ENCODE results near the gene RXRG.

Gene RXRG

GRCh38 chr1:165376811-165377311 lies 68.1 kb downstream of the RXRG start:
- Histone ChIP-seq H3K27ac (ENCODE audit: low read depth, low read length) (no peak overlapping the region), H3K36me3 (ENCODE audit: control insufficient read depth in 1 of 2, insufficient read depth in 2 of 2, low read length in 2 of 2) (no peaks in the 10 kb centered on the region), H3K9ac (ENCODE audit: low read depth in 1 of 2, low read length in 2 of 2) (peak overlapping the region in 1 of 2 donors; percentile 3), H3K27me3 (ENCODE audit: control insufficient read depth in 1 of 2, insufficient read depth in 2 of 2, low read length in 2 of 2) (peaks cover 0 to 7% of the 10 kb centered on the region in 2 donors), H3K4me3 (ENCODE audit: low read depth in 1 of 2, low read length in 2 of 2) (peak overlapping the region; percentile 53 to 60), H3K9me3 (ENCODE audit: control insufficient read depth in 1 of 2, low read length in 2 of 2) (no peaks in the 10 kb centered on the region), H3K4me1 (ENCODE audit: control insufficient read depth in 1 of 2, insufficient read depth in 2 of 2, low read length in 2 of 2) (peaks cover 8 to 18% of the 10 kb centered on the region in 2 donors)

GRCh38 chr1:165376041-165376810 lies 68.7 kb downstream of the RXRG start:
- H3K9ac ChIP-seq (ENCODE audit: low read depth in 1 of 2, low read length in 2 of 2), result peak overlapping the region; percentile 3 to 22
- H3K4me3 ChIP-seq (ENCODE audit: low read depth in 1 of 2, low read length in 2 of 2), result peak overlapping the region; percentile 53 to 60
- no peaks in the 10 kb centered on the region for H3K36me3 ChIP-seq (ENCODE audit: control insufficient read depth in 1 of 2, insufficient read depth in 2 of 2, low read length in 2 of 2)
- H3K27ac ChIP-seq (ENCODE audit: low read depth, low read length), result no peak overlapping the region
- no peaks in the 10 kb centered on the region for H3K9me3 ChIP-seq (ENCODE audit: control insufficient read depth in 1 of 2, low read length in 2 of 2)
- H3K27me3 ChIP-seq (ENCODE audit: control insufficient read depth in 1 of 2, insufficient read depth in 2 of 2, low read length in 2 of 2), result peaks cover 0 to 7% of the 10 kb centered on the region in 2 donors
- peaks cover 13 to 18% of the 10 kb centered on the region in 2 donors for H3K4me1 ChIP-seq (ENCODE audit: control insufficient read depth in 1 of 2, insufficient read depth in 2 of 2, low read length in 2 of 2)

GRCh38 chr1:165375623-165376022 lies 69.3 kb downstream of the RXRG start:
- Histone ChIP-seq H3K27me3 (ENCODE audit: control insufficient read depth in 1 of 2, insufficient read depth in 2 of 2, low read length in 2 of 2) (peaks cover 0 to 7% of the 10 kb centered on the region in 2 donors), H3K9me3 (ENCODE audit: control insufficient read depth in 1 of 2, low read length in 2 of 2) (no peaks in the 10 kb centered on the region), H3K4me1 (ENCODE audit: control insufficient read depth in 1 of 2, insufficient read depth in 2 of 2, low read length in 2 of 2) (peaks cover 14 to 18% of the 10 kb centered on the region in 2 donors), H3K36me3 (ENCODE audit: control insufficient read depth in 1 of 2, insufficient read depth in 2 of 2, low read length in 2 of 2) (no peaks in the 10 kb centered on the region), H3K4me3 (ENCODE audit: low read depth in 1 of 2, low read length in 2 of 2) (peak overlapping the region; percentile 53 to 60), H3K9ac (ENCODE audit: low read depth in 1 of 2, low read length in 2 of 2) (peak overlapping the region; percentile 3 to 22), H3K27ac (ENCODE audit: low read depth, low read length) (no peak overlapping the region)

- Histone ChIP-seq H3K4me1 (ENCODE audit: control insufficient read depth in 1 of 2, insufficient read depth in 2 of 2, low read length in 2 of 2) (peaks cover 13 to 15% of the 10 kb centered on the region in 2 donors), H3K9ac (ENCODE audit: low read depth in 1 of 2, low read length in 2 of 2) (no peak overlapping the region), H3K27me3 (ENCODE audit: control insufficient read depth in 1 of 2, insufficient read depth in 2 of 2, low read length in 2 of 2) (peaks cover 7 to 9% of the 10 kb centered on the region in 2 donors), H3K27ac (ENCODE audit: low read depth, low read length) (no peak overlapping the region), H3K36me3 (ENCODE audit: control insufficient read depth in 1 of 2, insufficient read depth in 2 of 2, low read length in 2 of 2) (no peaks in the 10 kb centered on the region), H3K4me3 (ENCODE audit: low read depth in 1 of 2, low read length in 2 of 2) (no peak overlapping the region), H3K9me3 (ENCODE audit: control insufficient read depth in 1 of 2, low read length in 2 of 2) (no peaks in the 10 kb centered on the region)
Measured at GRCh38 chr1:165371588-165372225, 73.2 kb downstream of the RXRG start.

GRCh38 chr1:165369255-165369848 lies 75.6 kb downstream of the RXRG start:
- Histone ChIP-seq H3K27ac (ENCODE audit: low read depth, low read length) (no peak overlapping the region), H3K4me1 (ENCODE audit: control insufficient read depth in 1 of 2, insufficient read depth in 2 of 2, low read length in 2 of 2) (peaks cover 0 to 6% of the 10 kb centered on the region in 2 donors), H3K9ac (ENCODE audit: low read depth in 1 of 2, low read length in 2 of 2) (no peak overlapping the region), H3K4me3 (ENCODE audit: low read depth in 1 of 2, low read length in 2 of 2) (no peak overlapping the region), H3K36me3 (ENCODE audit: control insufficient read depth in 1 of 2, insufficient read depth in 2 of 2, low read length in 2 of 2) (no peaks in the 10 kb centered on the region), H3K27me3 (ENCODE audit: control insufficient read depth in 1 of 2, insufficient read depth in 2 of 2, low read length in 2 of 2) (peaks cover 6 to 12% of the 10 kb centered on the region in 2 donors), H3K9me3 (ENCODE audit: control insufficient read depth in 1 of 2, low read length in 2 of 2) (no peaks in the 10 kb centered on the region)

DNA sequence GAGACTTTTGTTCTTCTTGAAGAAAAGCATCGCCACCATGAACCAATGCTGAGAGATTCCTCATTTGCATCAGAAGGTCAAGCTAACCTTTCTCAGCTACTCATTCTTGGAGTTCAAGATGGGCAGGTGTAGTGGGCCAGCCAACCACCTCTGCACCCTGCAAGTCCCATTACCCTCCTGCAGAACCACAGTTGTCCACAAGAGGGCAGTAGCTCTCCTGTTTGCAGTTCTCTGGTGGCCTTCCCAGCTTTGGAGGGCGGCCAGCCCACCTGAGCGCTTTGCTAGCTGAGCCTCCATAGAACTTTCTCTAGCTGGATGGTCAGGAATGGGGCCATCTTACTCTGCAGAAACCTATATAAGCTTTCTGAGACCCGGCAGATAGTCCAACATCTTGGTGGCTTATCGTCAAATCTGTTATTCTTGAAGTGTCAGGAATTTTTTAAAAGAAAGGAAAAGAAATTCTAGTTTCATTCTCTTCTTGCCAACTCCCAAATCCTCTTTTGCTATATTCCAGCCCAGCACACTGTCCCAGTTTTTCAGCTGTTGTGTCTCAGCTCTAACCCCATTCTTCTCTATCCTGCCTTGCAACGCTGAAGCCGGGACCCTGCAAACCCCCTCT lies 77.4 kb downstream of the RXRG start:
- Histone ChIP-seq H3K4me1 (ENCODE audit: control insufficient read depth in 1 of 2, insufficient read depth in 2 of 2, low read length in 2 of 2) (peaks cover 0 to 6% of the 10 kb centered on the region in 2 donors), H3K27me3 (ENCODE audit: control insufficient read depth in 1 of 2, insufficient read depth in 2 of 2, low read length in 2 of 2) (peaks cover 6 to 12% of the 10 kb centered on the region in 2 donors), H3K9me3 (ENCODE audit: control insufficient read depth in 1 of 2, low read length in 2 of 2) (no peaks in the 10 kb centered on the region)

GRCh38 chr1:165365341-165365740 lies 79.6 kb downstream of the RXRG start:
- Histone ChIP-seq H3K27me3 (ENCODE audit: control insufficient read depth in 1 of 2, insufficient read depth in 2 of 2, low read length in 2 of 2) (peaks cover 18 to 25% of the 10 kb centered on the region in 2 donors), H3K36me3 (ENCODE audit: control insufficient read depth in 1 of 2, insufficient read depth in 2 of 2, low read length in 2 of 2) (no peaks in the 10 kb centered on the region), H3K27ac (ENCODE audit: low read depth, low read length) (no peak overlapping the region), H3K4me3 (ENCODE audit: low read depth in 1 of 2, low read length in 2 of 2) (no peak overlapping the region), H3K9ac (ENCODE audit: low read depth in 1 of 2, low read length in 2 of 2) (no peak overlapping the region), H3K9me3 (ENCODE audit: control insufficient read depth in 1 of 2, low read length in 2 of 2) (no peaks in the 10 kb centered on the region), H3K4me1 (ENCODE audit: control insufficient read depth in 1 of 2, insufficient read depth in 2 of 2, low read length in 2 of 2) (no peaks in the 10 kb centered on the region)

More for the DNA sequence above, 77.4 kb downstream of the RXRG start:
- H3K4me3 ChIP-seq (ENCODE audit: low read depth in 1 of 2, low read length in 2 of 2), result no peak overlapping the region
- H3K36me3 ChIP-seq (ENCODE audit: control insufficient read depth in 1 of 2, insufficient read depth in 2 of 2, low read length in 2 of 2), result no peaks in the 10 kb centered on the region
- no peak overlapping the region for H3K27ac ChIP-seq (ENCODE audit: low read depth, low read length)
- H3K9ac ChIP-seq (ENCODE audit: low read depth in 1 of 2, low read length in 2 of 2), result no peak overlapping the region

DNA sequence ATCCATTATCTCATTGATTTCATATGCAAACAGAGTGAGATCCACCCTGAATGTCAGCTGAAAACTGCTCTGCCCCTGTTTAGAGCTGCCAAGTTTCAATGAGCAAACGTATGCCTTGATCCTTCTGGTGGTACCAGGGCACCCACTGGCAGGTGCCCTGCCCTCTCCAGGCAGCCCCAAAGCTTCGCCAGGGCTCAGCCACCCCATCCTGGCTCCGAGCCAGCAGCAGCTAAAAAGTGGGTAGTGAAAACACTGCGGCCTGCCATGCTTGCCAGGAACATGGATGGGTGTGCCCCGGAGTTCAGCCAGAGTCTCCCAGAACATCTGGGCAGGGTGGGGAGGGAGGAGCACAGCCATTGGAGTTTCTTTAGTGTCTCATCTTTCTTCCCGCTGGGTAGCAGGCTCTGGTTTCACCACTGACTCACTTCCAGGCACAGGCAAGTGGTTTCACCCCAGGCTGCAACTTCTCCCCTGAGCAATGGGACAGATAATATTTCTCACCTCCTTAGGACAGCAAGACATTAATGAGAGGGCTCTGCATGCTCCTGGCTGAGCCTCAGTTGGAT lies 80.3 kb downstream of the RXRG start:
- Histone ChIP-seq H3K9ac (ENCODE audit: low read depth in 1 of 2, low read length in 2 of 2) (no peak overlapping the region), H3K4me1 (ENCODE audit: control insufficient read depth in 1 of 2, insufficient read depth in 2 of 2, low read length in 2 of 2) (no peaks in the 10 kb centered on the region), H3K27ac (ENCODE audit: low read depth, low read length) (no peak overlapping the region), H3K9me3 (ENCODE audit: control insufficient read depth in 1 of 2, low read length in 2 of 2) (no peaks in the 10 kb centered on the region), H3K27me3 (ENCODE audit: control insufficient read depth in 1 of 2, insufficient read depth in 2 of 2, low read length in 2 of 2) (peaks cover 20 to 29% of the 10 kb centered on the region in 2 donors), H3K4me3 (ENCODE audit: low read depth in 1 of 2, low read length in 2 of 2) (no peak overlapping the region), H3K36me3 (ENCODE audit: control insufficient read depth in 1 of 2, insufficient read depth in 2 of 2, low read length in 2 of 2) (no peaks in the 10 kb centered on the region)

- Histone ChIP-seq H3K27ac (ENCODE audit: low read depth, low read length) (no peak overlapping the region), H3K36me3 (ENCODE audit: control insufficient read depth in 1 of 2, insufficient read depth in 2 of 2, low read length in 2 of 2) (no peaks in the 10 kb centered on the region), H3K4me1 (ENCODE audit: control insufficient read depth in 1 of 2, insufficient read depth in 2 of 2, low read length in 2 of 2) (peaks cover 15 to 17% of the 10 kb centered on the region in 2 donors), H3K4me3 (ENCODE audit: low read depth in 1 of 2, low read length in 2 of 2) (no peak overlapping the region), H3K27me3 (ENCODE audit: control insufficient read depth in 1 of 2, insufficient read depth in 2 of 2, low read length in 2 of 2) (peaks cover 74 to 78% of the 10 kb centered on the region in 2 donors), H3K9me3 (ENCODE audit: control insufficient read depth in 1 of 2, low read length in 2 of 2) (no peaks in the 10 kb centered on the region), H3K9ac (ENCODE audit: low read depth in 1 of 2, low read length in 2 of 2) (no peak overlapping the region)
Measured at GRCh38 chr1:165356876-165357275, 88.0 kb downstream of the RXRG start.
